Measurements from ENCODE around the gene ZEB1. TPM values are rescaled to one million over a fixed set of nuclear protein-coding genes. Genes with fewer than 3 reads are reported as not detected.

ZEB1 gene
- total and polyA plus RNA-seq, 2 donors, result 17.8 to 71.5 TPM

DNA sequence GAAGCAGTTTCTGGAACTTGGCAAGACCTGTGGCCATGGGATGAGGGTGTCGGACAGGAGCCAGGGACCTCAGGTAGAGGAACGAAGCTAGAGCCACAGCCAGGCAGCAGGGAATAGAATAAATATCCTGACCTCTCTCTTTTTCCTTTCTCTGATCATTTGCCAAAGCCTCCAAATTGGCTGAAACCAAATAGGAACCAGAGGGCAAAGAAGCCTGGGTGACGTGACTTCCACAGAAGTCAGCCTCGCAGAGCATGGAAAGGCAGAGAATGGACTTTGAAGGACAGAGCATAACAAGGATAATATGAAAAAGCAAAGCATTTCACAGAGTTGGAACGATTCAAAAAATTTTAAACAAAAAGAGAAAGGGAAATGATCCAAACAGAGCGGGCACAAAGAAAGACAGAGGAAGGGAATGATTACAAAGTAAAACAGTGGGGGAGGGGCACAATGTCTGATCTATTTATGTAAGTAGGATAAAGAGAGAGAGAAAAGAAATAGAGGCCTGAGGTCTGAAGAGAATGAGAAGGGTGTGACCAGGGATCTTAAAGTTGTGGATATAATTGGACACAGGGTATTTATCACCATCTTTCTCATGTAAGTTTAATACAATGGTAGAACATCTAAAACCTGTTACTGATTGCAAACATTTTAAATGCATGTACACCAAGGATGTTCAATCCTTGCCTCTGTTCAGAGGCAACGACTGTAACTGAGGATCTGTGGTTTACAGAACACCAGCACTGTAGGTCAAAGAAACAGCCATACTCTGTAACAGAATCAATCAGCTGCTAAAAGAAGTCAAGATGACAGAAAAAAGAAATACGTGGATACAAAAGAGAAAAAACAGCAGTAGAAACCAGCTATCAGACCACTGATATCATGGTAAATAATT is 4.5 kb upstream of the ZEB1 start:
- DNase-seq (ENCODE audit: low read depth in 6 of 9, low spot score in 9 of 9), result peak in 5 of 9 donors; percentile 14 to 56 (median 24)
- Histone ChIP-seq H3K4me3 (ENCODE audit: low read length in 2 of 2) (no peak overlapping the region), H3K27ac (ENCODE audit: low read depth in 1 of 2, low read length in 1 of 2) (peak overlapping the region in 1 of 2 donors; percentile 66), H3K4me1 (ENCODE audit: control insufficient read depth in 2 of 2, insufficient read depth in 2 of 2, low read length in 2 of 2) (peaks cover 17 to 19% of the 10 kb centered on the region in 2 donors), H3K36me3 (ENCODE audit: control insufficient read depth in 2 of 2, insufficient read depth in 2 of 2, low read length in 1 of 2) (no peaks in the 10 kb centered on the region), H3K9me3 (ENCODE audit: control insufficient read depth in 2 of 2, insufficient read depth in 1 of 2, low read length in 1 of 2) (no peaks in the 10 kb centered on the region), H3K27me3 (ENCODE audit: control insufficient read depth in 2 of 2, insufficient read depth in 1 of 2, low read length in 1 of 2) (no peaks in the 10 kb centered on the region)
- 66% methylated on average over 8 of the region's 8 CpGs for WGBS

GRCh38 chr10:31315453-31315852 is 3.6 kb upstream of the ZEB1 start:
- peak overlapping the region in 1 of 2 donors; percentile 66 for H3K27ac ChIP-seq (ENCODE audit: low read depth in 1 of 2, low read length in 1 of 2)
- peaks cover 17 to 19% of the 10 kb centered on the region in 2 donors for H3K4me1 ChIP-seq (ENCODE audit: control insufficient read depth in 2 of 2, insufficient read depth in 2 of 2, low read length in 2 of 2)
- peaks cover 0 to under 1% of the 10 kb centered on the region in 2 donors for H3K9me3 ChIP-seq (ENCODE audit: control insufficient read depth in 2 of 2, insufficient read depth in 1 of 2, low read length in 1 of 2)
- no peak overlapping the region for H3K4me3 ChIP-seq (ENCODE audit: low read length in 2 of 2)
- WGBS, result 97% methylated on average over 4 of the region's 4 CpGs
- no peak for DNase-seq (ENCODE audit: low read depth in 6 of 9, low spot score in 9 of 9)
- H3K27me3 ChIP-seq (ENCODE audit: control insufficient read depth in 2 of 2, insufficient read depth in 1 of 2, low read length in 1 of 2), result no peaks in the 10 kb centered on the region
- H3K36me3 ChIP-seq (ENCODE audit: control insufficient read depth in 2 of 2, insufficient read depth in 2 of 2, low read length in 1 of 2), result no peaks in the 10 kb centered on the region

DNA sequence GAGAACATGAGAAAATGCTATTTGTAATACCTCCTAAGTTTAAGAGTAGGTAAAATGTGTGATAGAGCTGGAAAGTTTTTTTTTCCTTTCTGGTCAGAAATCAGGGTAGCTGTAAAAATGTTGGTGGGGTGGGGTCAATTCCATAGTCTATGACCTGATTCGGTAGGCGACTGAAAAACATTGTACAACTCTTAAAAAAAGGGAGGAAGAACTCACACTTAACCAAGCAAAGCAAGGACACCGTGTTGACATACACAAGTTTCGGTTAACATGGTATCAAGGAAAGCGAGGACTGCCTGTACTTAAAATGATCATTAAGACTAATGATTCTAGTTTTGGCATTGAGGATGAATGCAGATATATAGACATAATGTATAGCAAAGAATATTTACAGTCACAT is 1.8 kb upstream of the ZEB1 start:
- Histone ChIP-seq H3K4me1 (ENCODE audit: control insufficient read depth in 2 of 2, insufficient read depth in 2 of 2, low read length in 2 of 2) (peaks cover 17 to 24% of the 10 kb centered on the region in 2 donors), H3K27me3 (ENCODE audit: control insufficient read depth in 2 of 2, insufficient read depth in 1 of 2, low read length in 1 of 2) (no peaks in the 10 kb centered on the region), H3K9me3 (ENCODE audit: control insufficient read depth in 2 of 2, insufficient read depth in 1 of 2, low read length in 1 of 2) (peaks cover 0 to 5% of the 10 kb centered on the region in 2 donors), H3K36me3 (ENCODE audit: control insufficient read depth in 2 of 2, insufficient read depth in 2 of 2, low read length in 1 of 2) (no peaks in the 10 kb centered on the region), H3K27ac (ENCODE audit: low read depth in 1 of 2, low read length in 1 of 2) (no peak overlapping the region), H3K4me3 (ENCODE audit: low read length in 2 of 2) (no peak overlapping the region)
- WGBS, result 95% methylated on average over 5 of the region's 5 CpGs
- no peak for DNase-seq (ENCODE audit: low read depth in 6 of 9, low spot score in 9 of 9)

DNA sequence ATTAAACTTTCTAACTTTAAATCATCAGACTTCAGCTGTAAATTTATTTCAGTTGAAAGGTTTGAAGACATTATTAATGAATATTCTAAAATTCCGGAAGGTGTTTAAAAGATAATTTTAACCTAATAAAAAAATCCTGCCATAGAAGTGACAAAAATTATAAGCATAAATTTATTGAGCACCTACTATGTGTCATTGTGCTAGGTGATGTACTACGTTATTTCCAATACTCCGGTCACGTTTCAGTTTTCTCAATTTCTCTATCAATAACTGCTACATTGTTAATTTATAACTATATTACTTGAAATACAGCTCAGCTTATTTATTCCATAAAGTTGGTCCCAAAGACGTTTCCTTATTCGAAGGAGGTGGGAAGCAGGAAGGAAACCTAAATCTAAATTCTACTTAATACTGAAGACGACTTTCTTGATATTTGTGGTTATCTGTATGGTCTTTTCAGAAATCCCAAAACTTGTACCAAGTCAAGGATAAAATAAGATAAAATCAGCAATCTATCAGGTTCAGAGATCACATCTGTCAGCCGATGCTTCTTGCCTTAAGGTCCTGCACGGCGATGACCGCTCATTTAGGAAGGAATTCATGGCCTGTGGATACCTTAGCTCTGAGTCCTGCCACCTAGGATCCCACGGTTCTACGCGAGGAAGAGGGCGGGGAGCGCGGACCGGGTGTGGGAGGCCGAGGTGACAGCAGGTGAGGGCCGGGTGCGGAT is 1.2 kb upstream of the ZEB1 start:
- no peaks in the 10 kb centered on the region for H3K27me3 ChIP-seq (ENCODE audit: control insufficient read depth in 2 of 2, insufficient read depth in 1 of 2, low read length in 1 of 2)
- DNase-seq (ENCODE audit: low read depth in 6 of 9, low spot score in 9 of 9), result peak in 1 of 9 donors; percentile 46
- peak overlapping the region; percentile 92 to 97 for H3K27ac ChIP-seq (ENCODE audit: low read depth in 1 of 2, low read length in 1 of 2)

DNA sequence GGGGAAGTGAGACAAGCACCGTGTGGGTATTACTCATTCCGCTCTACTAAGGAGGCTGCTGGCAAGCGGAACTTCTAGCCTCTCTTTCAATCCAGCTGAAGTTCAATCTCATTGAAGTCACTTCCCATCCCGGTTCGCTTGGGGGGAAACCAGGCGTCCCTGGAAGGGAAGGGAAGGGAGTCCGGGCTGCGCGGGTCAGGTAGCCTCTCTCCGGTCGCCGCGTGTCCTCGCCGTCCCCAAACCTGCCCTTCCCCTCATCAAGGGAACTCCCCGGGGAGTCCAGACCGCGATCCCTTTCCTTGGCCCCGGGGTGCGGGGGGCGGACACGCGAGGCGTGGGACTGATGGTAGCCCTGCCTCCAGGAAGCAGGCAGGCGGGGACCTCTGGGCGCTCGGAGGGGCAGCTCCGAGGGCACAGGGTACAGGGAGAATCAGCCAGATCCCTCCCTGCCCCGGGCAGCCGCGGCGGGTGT is 598 bp upstream of the ZEB1 start:
- Histone ChIP-seq H3K27ac (ENCODE audit: low read depth in 1 of 2, low read length in 1 of 2) (peak overlapping the region; percentile 92 to 97), H3K27me3 (ENCODE audit: control insufficient read depth in 2 of 2, insufficient read depth in 1 of 2, low read length in 1 of 2) (no peaks in the 10 kb centered on the region), H3K9me3 (ENCODE audit: control insufficient read depth in 2 of 2, insufficient read depth in 1 of 2, low read length in 1 of 2) (peaks cover 0 to 5% of the 10 kb centered on the region in 2 donors), H3K4me3 (ENCODE audit: low read length in 2 of 2) (peak overlapping the region; percentile 89 to 92), H3K36me3 (ENCODE audit: control insufficient read depth in 2 of 2, insufficient read depth in 2 of 2, low read length in 1 of 2) (no peaks in the 10 kb centered on the region), H3K4me1 (ENCODE audit: control insufficient read depth in 2 of 2, insufficient read depth in 2 of 2, low read length in 2 of 2) (peaks cover 15 to 24% of the 10 kb centered on the region in 2 donors)
- under 1% methylated on average over 32 of the region's 32 CpGs for WGBS
- peak in 7 of 9 donors; percentile 62 to 87 (median 67) for DNase-seq (ENCODE audit: low read depth in 6 of 9, low spot score in 9 of 9)

More for the DNA sequence above, 1.2 kb upstream of the ZEB1 start:
- Histone ChIP-seq H3K4me3 (ENCODE audit: low read length in 2 of 2) (peak overlapping the region; percentile 89 to 92), H3K4me1 (ENCODE audit: control insufficient read depth in 2 of 2, insufficient read depth in 2 of 2, low read length in 2 of 2) (peaks cover 17 to 24% of the 10 kb centered on the region in 2 donors), H3K9me3 (ENCODE audit: control insufficient read depth in 2 of 2, insufficient read depth in 1 of 2, low read length in 1 of 2) (peaks cover 0 to 5% of the 10 kb centered on the region in 2 donors), H3K36me3 (ENCODE audit: control insufficient read depth in 2 of 2, insufficient read depth in 2 of 2, low read length in 1 of 2) (no peaks in the 10 kb centered on the region)
- WGBS, result 26% methylated on average over 21 of the region's 21 CpGs

DNA sequence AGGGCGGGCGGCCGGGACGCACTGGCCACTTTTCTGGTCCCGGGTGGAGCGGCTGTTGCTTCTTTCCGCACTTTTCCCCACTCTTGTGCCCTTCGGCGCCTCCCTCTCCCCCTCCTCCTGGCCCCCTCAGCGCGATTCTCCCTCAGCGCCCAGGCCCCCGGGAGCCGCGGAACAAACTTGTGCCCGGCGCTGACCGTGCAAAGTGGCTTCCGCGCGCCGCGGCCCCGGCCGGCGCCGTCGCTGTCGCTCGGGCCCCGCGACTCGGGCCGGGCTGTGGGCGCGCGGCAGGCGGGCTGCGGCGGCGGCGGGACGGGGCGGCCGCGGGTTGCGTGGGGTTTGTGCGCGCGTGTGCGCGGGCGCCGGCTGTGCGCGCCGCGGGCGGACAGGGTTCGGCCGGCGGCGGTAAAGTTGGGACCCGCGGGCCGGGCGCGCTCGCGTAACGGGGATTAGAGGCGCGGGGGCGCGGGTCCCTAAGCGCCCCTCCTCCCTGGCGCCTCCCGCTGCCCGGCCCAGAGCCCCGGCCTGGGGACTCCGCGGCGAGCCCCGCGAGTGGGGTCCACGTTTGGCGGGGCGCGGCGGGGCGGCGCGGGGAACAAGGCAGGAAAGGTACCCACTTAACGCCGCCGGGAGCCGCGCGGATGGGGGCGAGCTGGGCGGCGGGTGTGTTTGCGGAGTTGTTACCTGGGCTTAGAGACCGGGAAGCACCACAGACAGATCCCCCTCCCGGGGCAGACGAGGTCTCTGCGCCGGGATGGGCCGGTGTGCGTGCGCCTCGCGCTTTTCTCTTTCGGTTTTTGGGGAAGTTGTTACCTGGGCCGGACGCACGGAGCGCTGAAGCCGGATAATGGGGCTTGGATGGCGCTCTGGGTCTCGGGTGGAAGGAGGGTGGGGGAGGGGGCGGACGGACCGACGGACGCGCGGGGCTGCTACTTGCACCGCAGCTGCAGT is 860 bp downstream of the ZEB1 start:
- no peaks in the 10 kb centered on the region for H3K36me3 ChIP-seq (ENCODE audit: control insufficient read depth in 2 of 2, insufficient read depth in 2 of 2, low read length in 1 of 2)
- peaks cover 0 to 5% of the 10 kb centered on the region in 2 donors for H3K9me3 ChIP-seq (ENCODE audit: control insufficient read depth in 2 of 2, insufficient read depth in 1 of 2, low read length in 1 of 2)
- DNase-seq (ENCODE audit: low read depth in 6 of 9, low spot score in 9 of 9), result peak in 7 of 9 donors; percentile 40 to 74 (median 52)
- peak overlapping the region; percentile 95 to 100 for H3K27ac ChIP-seq (ENCODE audit: low read depth in 1 of 2, low read length in 1 of 2)
- H3K4me3 ChIP-seq (ENCODE audit: low read length in 2 of 2), result peak overlapping the region; percentile 89 to 92
- no peaks in the 10 kb centered on the region for H3K27me3 ChIP-seq (ENCODE audit: control insufficient read depth in 2 of 2, insufficient read depth in 1 of 2, low read length in 1 of 2)
- peaks cover 9 to 15% of the 10 kb centered on the region in 2 donors for H3K4me1 ChIP-seq (ENCODE audit: control insufficient read depth in 2 of 2, insufficient read depth in 2 of 2, low read length in 2 of 2)
- under 1% methylated on average over 129 of the region's 129 CpGs for WGBS

- WGBS, result under 1% methylated on average over 43 of the region's 43 CpGs
- Histone ChIP-seq H3K27ac (ENCODE audit: low read depth in 1 of 2, low read length in 1 of 2) (peak overlapping the region; percentile 90 to 100), H3K9me3 (ENCODE audit: control insufficient read depth in 2 of 2, insufficient read depth in 1 of 2, low read length in 1 of 2) (peaks cover 0 to 5% of the 10 kb centered on the region in 2 donors), H3K4me1 (ENCODE audit: control insufficient read depth in 2 of 2, insufficient read depth in 2 of 2, low read length in 2 of 2) (peaks cover 4 to 11% of the 10 kb centered on the region in 2 donors), H3K27me3 (ENCODE audit: control insufficient read depth in 2 of 2, insufficient read depth in 1 of 2, low read length in 1 of 2) (no peaks in the 10 kb centered on the region), H3K36me3 (ENCODE audit: control insufficient read depth in 2 of 2, insufficient read depth in 2 of 2, low read length in 1 of 2) (no peaks in the 10 kb centered on the region), H3K4me3 (ENCODE audit: low read length in 2 of 2) (peak overlapping the region; percentile 89 to 92)
- peak in 5 of 9 donors; percentile 21 to 63 (median 34) for DNase-seq (ENCODE audit: low read depth in 6 of 9, low spot score in 9 of 9)
These were observed 1.7 kb downstream of the ZEB1 start for GRCh38 chr10:31320550-31321211.

All from thymus (tissue), 11 donors.